ENCODE results near the gene GPR27. TPM values are rescaled to one million over a fixed set of nuclear protein-coding genes. Genes with fewer than 3 reads are reported as not detected.

The GPR27 gene
- total RNA-seq, 2 experiments from 2014 or later: 0.74 to 0.93 TPM

- Mint-ChIP-seq H3K9me3 (no peaks in the 10 kb centered on the region), H3K4me1 (ENCODE audit: low read depth) (no peaks in the 10 kb centered on the region), H3K27ac (no peak overlapping the region), H3K27me3 (ENCODE audit: low read depth) (peaks cover 6% of the 10 kb centered on the region), H3K4me3 (no peak overlapping the region), H3K36me3 (ENCODE audit: low read depth) (no peaks in the 10 kb centered on the region)
- intact Hi-C loops (cut with micrococcal nuclease): no loop called here
- CTCF ChIA-PET: no interaction called here
- DNase-seq: no peak
These were observed 38.0 kb downstream of the GPR27 start for GRCh38 chr3:71791634-71792033.

DNA sequence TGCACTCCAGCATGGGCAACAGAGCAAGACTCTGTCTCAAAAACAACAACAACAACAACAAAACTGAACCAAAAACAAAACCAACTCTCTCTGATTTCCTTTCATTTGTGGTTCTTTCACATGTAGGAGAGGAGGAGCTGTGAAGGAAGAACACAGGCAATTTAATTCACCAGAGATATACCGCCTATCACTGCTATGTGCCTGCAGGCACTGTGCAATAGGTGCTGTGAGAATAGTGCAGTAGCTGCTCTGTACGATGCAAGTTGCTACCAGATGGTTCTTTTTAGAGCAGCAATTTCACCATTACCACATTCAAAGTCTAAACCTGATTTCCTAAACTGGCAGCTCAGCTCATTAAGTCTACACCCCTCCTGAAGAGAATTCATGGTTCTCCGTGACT lies 42.6 kb downstream of the GPR27 start:
- no peak overlapping the region for H3K27ac Mint-ChIP-seq
- no peaks in the 10 kb centered on the region for H3K4me1 Mint-ChIP-seq (ENCODE audit: low read depth)
- no peaks in the 10 kb centered on the region for H3K9me3 Mint-ChIP-seq
- CTCF ChIA-PET: interaction anchor here (0.7 to 1.3 kb wide), 2 partner anchors 74 to 103 kb away, joined by 3 to 5 read pairs; no protein-coding TSS in a partner anchor
- no peaks in the 10 kb centered on the region for H3K27me3 Mint-ChIP-seq (ENCODE audit: low read depth)
- H3K36me3 Mint-ChIP-seq (ENCODE audit: low read depth): no peaks in the 10 kb centered on the region
- no peak overlapping the region for H3K4me3 Mint-ChIP-seq
- intact Hi-C loops (cut with micrococcal nuclease): no loop called here
- DNase-seq: no peak

GRCh38 chr3:71797455-71797854 lies 43.8 kb downstream of the GPR27 start:
- Mint-ChIP-seq H3K4me3 (no peak overlapping the region), H3K4me1 (ENCODE audit: low read depth) (no peaks in the 10 kb centered on the region), H3K9me3 (no peaks in the 10 kb centered on the region), H3K27me3 (ENCODE audit: low read depth) (peaks cover 2% of the 10 kb centered on the region), H3K36me3 (ENCODE audit: low read depth) (no peaks in the 10 kb centered on the region), H3K27ac (no peak overlapping the region)
- CTCF ChIA-PET: no interaction called here
- intact Hi-C loops (cut with micrococcal nuclease): no loop called here
- DNase-seq: no peak

DNA sequence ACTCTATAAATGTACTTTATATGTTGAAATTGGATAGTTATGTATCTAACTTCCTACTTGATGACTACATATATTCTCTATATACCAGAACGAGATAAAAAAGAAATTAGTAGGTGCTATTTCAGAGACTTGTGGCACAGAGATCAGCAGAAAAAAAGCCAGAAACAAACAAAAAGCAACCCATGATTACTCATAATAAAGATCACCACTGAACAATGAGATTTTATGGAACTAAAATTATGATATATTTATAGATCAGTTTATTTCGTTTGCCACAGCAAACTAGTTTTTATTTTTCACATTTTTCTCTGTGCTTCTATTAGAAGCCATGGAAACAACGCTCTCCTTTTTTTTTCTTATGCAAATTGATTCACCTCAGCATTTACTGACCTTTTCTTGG lies 46.4 kb downstream of the GPR27 start:
- intact Hi-C loops (cut with micrococcal nuclease): no loop called here
- Mint-ChIP-seq H3K36me3 (ENCODE audit: low read depth) (no peaks in the 10 kb centered on the region), H3K9me3 (no peaks in the 10 kb centered on the region), H3K4me1 (ENCODE audit: low read depth) (no peaks in the 10 kb centered on the region), H3K27ac (no peak overlapping the region), H3K4me3 (no peak overlapping the region), H3K27me3 (ENCODE audit: low read depth) (peaks cover 4% of the 10 kb centered on the region)
- no peak for DNase-seq
- CTCF ChIA-PET: interaction anchor here (0.8 kb wide), 1 partner anchor 770 kb away, joined by 4 read pairs; no protein-coding TSS in a partner anchor

GRCh38 chr3:71801986-71802385 lies 48.3 kb downstream of the GPR27 start:
- Mint-ChIP-seq H3K27me3 (ENCODE audit: low read depth) (peaks cover 4% of the 10 kb centered on the region), H3K4me1 (ENCODE audit: low read depth) (no peaks in the 10 kb centered on the region), H3K4me3 (no peak overlapping the region), H3K36me3 (ENCODE audit: low read depth) (no peaks in the 10 kb centered on the region), H3K27ac (no peak overlapping the region), H3K9me3 (no peaks in the 10 kb centered on the region)
- CTCF ChIA-PET: no interaction called here
- DNase-seq: no peak
- intact Hi-C loops (cut with micrococcal nuclease): no loop called here

- Mint-ChIP-seq H3K4me1 (ENCODE audit: low read depth) (no peaks in the 10 kb centered on the region), H3K27ac (no peak overlapping the region)
- CTCF ChIA-PET: no interaction called here
These were observed 49.6 kb downstream of the GPR27 start for GRCh38 chr3:71803248-71803647.

DNA sequence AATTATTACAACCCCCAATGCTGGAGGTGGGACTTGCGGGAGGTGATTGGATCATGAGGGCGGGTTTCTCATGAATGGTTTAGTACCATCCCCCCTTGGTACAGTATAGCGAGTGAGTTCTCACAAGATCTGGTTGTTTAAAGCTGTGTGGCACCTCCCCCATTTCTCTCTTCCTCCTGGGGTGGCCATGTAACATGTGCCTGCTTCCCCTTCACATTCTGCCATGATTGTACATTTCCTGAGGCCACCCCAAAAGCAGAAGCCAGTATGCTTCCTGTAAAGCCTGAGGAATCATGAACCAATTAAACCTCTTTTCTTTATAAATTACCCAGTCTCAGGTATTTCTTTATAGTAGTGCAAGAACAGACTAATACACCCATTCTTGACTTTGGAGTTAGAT lies 51.5 kb downstream of the GPR27 start:
- CTCF ChIA-PET: no interaction called here
- DNase-seq: no peak
- intact Hi-C loops (cut with micrococcal nuclease): no loop called here
- no peaks in the 10 kb centered on the region for H3K9me3 Mint-ChIP-seq
- H3K4me3 Mint-ChIP-seq: no peak overlapping the region
- H3K27me3 Mint-ChIP-seq (ENCODE audit: low read depth): peaks cover 4% of the 10 kb centered on the region
- H3K27ac Mint-ChIP-seq: no peak overlapping the region
- H3K4me1 Mint-ChIP-seq (ENCODE audit: low read depth): no peaks in the 10 kb centered on the region
- H3K36me3 Mint-ChIP-seq (ENCODE audit: low read depth): no peaks in the 10 kb centered on the region

More at GRCh38 chr3:71803248-71803647, 49.6 kb downstream of the GPR27 start:
- Mint-ChIP-seq H3K4me3 (no peak overlapping the region), H3K9me3 (no peaks in the 10 kb centered on the region), H3K36me3 (ENCODE audit: low read depth) (no peaks in the 10 kb centered on the region), H3K27me3 (ENCODE audit: low read depth) (peaks cover 4% of the 10 kb centered on the region)
- intact Hi-C loops (cut with micrococcal nuclease): no loop called here
- no peak for DNase-seq

GRCh38 chr3:71805691-71806090 lies 52.0 kb downstream of the GPR27 start:
- H3K9me3 Mint-ChIP-seq: no peaks in the 10 kb centered on the region
- intact Hi-C loops (cut with micrococcal nuclease): no loop called here
- no peaks in the 10 kb centered on the region for H3K36me3 Mint-ChIP-seq (ENCODE audit: low read depth)
- no peak overlapping the region for H3K4me3 Mint-ChIP-seq
- H3K27ac Mint-ChIP-seq: no peak overlapping the region
- CTCF ChIA-PET: no interaction called here
- no peak for DNase-seq
- H3K4me1 Mint-ChIP-seq (ENCODE audit: low read depth): no peaks in the 10 kb centered on the region
- H3K27me3 Mint-ChIP-seq (ENCODE audit: low read depth): peaks cover 4% of the 10 kb centered on the region

Other genes starting within 250 kb of the GPR27 start
- gene FOXP1, start 170.1 kb upstream of the GPR27 start, total RNA-seq: 10 to 100 TPM; 95.2 to 97.4 TPM
- 10 to 100 TPM; 25.2 to 26.2 TPM for gene EIF4E3, start 28.5 kb upstream of the GPR27 start, total RNA-seq
- gene PROK2, start 31.3 kb downstream of the GPR27 start, total RNA-seq: under 1 TPM in 1 of 2 experiments, not detected in 1; 0.15 TPM

Data from activated naive CD4-positive, alpha-beta T cell treated with anti-CD3 and anti-CD28 coated beads for 36 hours (primary cell).